Measurements from ENCODE around the gene COMMD4.

DNA sequence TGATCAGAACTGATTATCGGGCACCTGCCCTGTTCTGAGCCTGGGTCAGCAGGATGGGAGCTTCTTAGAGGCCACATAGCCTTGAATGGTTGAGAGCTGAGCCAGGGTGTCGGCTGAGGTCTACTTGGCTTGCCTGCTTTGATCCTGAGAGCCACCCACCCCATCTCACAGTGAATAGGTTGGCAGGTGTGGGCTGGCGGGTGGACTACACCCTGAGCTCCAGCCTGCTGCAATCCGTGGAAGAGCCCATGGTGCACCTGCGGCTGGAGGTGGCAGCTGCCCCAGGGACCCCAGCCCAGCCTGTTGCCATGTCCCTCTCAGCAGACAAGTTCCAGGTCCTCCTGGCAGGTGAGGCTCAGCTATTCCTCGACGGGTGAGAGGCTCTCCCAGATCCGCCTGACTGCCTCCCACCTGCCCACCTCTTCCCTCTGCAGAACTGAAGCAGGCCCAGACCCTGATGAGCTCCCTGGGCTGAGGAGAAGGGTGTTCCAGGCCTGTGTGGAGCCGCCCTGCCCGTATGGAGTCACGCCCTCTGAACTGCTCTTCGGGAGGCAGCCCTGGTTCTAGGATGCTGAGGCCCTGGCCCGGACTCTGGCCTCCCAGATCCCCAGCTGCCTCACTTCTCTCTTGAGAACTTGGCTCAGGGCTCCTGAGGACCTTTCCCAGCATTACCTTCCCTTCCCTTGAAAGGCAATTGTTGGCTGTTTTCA lies 3.8 kb downstream of the COMMD4 start:
- TF ChIP-seq, protein P1, sequence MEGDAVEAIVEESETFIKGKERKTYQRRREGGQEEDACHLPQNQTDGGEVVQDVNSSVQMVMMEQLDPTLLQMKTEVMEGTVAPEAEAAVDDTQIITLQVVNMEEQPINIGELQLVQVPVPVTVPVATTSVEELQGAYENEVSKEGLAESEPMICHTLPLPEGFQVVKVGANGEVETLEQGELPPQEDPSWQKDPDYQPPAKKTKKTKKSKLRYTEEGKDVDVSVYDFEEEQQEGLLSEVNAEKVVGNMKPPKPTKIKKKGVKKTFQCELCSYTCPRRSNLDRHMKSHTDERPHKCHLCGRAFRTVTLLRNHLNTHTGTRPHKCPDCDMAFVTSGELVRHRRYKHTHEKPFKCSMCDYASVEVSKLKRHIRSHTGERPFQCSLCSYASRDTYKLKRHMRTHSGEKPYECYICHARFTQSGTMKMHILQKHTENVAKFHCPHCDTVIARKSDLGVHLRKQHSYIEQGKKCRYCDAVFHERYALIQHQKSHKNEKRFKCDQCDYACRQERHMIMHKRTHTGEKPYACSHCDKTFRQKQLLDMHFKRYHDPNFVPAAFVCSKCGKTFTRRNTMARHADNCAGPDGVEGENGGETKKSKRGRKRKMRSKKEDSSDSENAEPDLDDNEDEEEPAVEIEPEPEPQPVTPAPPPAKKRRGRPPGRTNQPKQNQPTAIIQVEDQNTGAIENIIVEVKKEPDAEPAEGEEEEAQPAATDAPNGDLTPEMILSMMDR (conservative IDR thresholded peaks at IDR 0.05; ENCODE audit: low read length) = no peak
- TF ChIP-seq EZH2phosphoT487 (IDR thresholded peaks at IDR 0.05; ENCODE audit: borderline replicate concordance) = no peak
